NCI-H69 (cell line): ENCODE results near the gene CPED1.
"Not testable (repeated sequence)": the region's sequence is repeated elsewhere in the genome, so short reads cannot be mapped to it uniquely, and the experiment has no call there.

ENCODE experiments used
- DNase-seq: peaks from one replicate; lab custom pipeline; 2025; lab: John Stamatoyannopoulos, UW

The CPED1 gene

GRCh38 chr7:121094829-121095228, 106.3 kb downstream of the CPED1 start:
- no peak for DNase-seq

- peak; percentile 61 for DNase-seq
These were observed 109.1 kb downstream of the CPED1 start for GRCh38 chr7:121097577-121097976.

GRCh38 chr7:121099572-121099971, 111.1 kb downstream of the CPED1 start:
- peak; percentile 27 for DNase-seq

GRCh38 chr7:121101083-121101482, 112.6 kb downstream of the CPED1 start:
- no peak for DNase-seq

- DNase-seq: no peak
These were observed 113.1 kb downstream of the CPED1 start for GRCh38 chr7:121101621-121102020.

GRCh38 chr7:121102619-121103018, 114.1 kb downstream of the CPED1 start:
- DNase-seq: no peak

GRCh38 chr7:121103086-121103485, 114.6 kb downstream of the CPED1 start:
- no peak for DNase-seq

- DNase-seq: no peak
These were observed 115.1 kb downstream of the CPED1 start for GRCh38 chr7:121103579-121103978.

- DNase-seq: no peak
These were observed 116.8 kb downstream of the CPED1 start for GRCh38 chr7:121105262-121105661.

- DNase-seq: peak; percentile 75
These were observed 119.5 kb downstream of the CPED1 start for GRCh38 chr7:121107923-121108498.

GRCh38 chr7:121109145-121109544, 120.6 kb downstream of the CPED1 start:
- DNase-seq: no peak

- no peak for DNase-seq
These were observed 124.8 kb downstream of the CPED1 start for GRCh38 chr7:121113288-121113687.

- no peak for DNase-seq
These were observed 127.9 kb downstream of the CPED1 start for GRCh38 chr7:121116396-121116795.

GRCh38 chr7:121119047-121119446, 130.5 kb downstream of the CPED1 start:
- DNase-seq: no peak

- no peak for DNase-seq
These were observed 134.5 kb downstream of the CPED1 start for GRCh38 chr7:121123032-121123431.

- not testable (repeated sequence) for DNase-seq
These were observed 136.9 kb downstream of the CPED1 start for GRCh38 chr7:121125454-121125853.

GRCh38 chr7:121126201-121126600, 137.7 kb downstream of the CPED1 start:
- DNase-seq: no peak

GRCh38 chr7:121126801-121127534, 138.5 kb downstream of the CPED1 start:
- peak; percentile 64 for DNase-seq

GRCh38 chr7:121132940-121133339, 144.4 kb downstream of the CPED1 start:
- DNase-seq: peak; percentile 21

- no peak for DNase-seq
These were observed 144.9 kb downstream of the CPED1 start for GRCh38 chr7:121133444-121133843.

- peak; percentile 42 for DNase-seq
These were observed 149.1 kb downstream of the CPED1 start for GRCh38 chr7:121137580-121137979.

GRCh38 chr7:121138262-121138933, 149.9 kb downstream of the CPED1 start:
- DNase-seq: peak; percentile 98

- peak; percentile 26 for DNase-seq
These were observed 150.9 kb downstream of the CPED1 start for GRCh38 chr7:121139427-121139826.
